ENCODE measurements around the gene ARHGAP30.

The ARHGAP30 gene

DNA sequence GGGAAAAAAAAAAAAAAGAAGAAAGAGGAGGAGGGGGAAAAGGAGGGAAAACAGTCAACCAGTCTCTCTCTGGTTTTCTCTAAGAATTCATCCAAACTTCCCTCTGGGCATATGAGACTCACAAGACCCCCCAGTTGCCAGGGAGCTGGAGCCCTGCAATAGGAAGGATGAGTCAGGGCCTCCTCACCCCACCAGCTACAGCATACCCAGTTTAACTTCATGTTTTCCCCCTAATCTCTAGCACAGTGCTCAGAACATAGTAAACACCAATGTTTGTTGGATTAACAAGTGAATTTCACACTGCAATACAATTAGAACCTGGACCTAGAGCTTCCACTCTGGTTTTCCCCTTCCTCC lies 56.6 kb downstream of the ARHGAP30 start:
- DNase-seq (ENCODE audit: low read depth in 3 of 3) = no peak

DNA sequence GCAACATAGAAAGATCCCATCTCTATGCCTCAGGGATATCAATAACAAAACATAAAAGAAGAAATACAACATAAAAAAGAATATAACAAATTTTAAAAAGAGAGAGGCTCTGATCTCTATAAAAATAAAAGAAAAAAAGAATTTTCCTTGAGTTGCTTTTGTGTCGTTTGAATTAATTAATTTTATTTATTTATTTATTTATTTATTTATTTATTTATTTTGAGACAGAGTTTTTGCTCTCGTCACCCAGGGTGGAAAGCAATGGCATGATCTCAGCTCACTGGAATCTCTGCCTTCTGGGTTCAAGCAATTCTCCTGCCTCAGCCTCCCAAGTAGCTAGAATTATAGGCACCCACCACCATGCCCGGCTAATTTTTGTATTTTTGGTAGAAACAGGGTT lies 57.3 kb downstream of the ARHGAP30 start:
- DNase-seq (ENCODE audit: low read depth in 3 of 3) = no peak

DNA sequence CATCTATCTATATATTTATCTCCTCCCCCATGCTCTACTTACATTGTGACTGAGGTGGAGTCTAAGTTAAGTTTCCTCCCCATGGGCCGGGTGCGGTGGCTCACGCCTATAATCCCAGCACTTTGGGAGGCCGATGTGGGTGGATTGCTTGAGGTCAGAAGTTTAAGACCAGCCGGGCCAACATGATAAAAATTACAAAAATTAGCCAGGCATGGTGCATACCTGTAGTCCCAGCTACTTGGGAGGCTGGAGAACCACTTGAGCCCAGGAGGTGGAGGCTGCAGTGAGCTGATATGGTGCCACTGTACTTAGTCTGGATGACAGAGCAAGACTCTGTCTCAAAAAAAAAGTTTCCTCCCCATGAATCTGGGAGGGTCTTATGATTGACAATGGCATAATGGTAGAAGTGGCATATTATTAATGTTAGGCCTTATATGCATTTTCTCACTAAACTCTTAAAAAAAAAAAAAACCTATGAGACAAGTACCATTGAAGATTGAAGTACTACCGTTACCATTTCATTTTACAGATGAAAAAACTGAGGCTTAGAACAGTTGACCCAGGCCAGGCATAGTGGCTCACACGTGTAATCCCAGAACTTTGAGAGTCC lies 60.0 kb downstream of the ARHGAP30 start:
- no peak for DNase-seq (ENCODE audit: low read depth in 3 of 3)

DNA sequence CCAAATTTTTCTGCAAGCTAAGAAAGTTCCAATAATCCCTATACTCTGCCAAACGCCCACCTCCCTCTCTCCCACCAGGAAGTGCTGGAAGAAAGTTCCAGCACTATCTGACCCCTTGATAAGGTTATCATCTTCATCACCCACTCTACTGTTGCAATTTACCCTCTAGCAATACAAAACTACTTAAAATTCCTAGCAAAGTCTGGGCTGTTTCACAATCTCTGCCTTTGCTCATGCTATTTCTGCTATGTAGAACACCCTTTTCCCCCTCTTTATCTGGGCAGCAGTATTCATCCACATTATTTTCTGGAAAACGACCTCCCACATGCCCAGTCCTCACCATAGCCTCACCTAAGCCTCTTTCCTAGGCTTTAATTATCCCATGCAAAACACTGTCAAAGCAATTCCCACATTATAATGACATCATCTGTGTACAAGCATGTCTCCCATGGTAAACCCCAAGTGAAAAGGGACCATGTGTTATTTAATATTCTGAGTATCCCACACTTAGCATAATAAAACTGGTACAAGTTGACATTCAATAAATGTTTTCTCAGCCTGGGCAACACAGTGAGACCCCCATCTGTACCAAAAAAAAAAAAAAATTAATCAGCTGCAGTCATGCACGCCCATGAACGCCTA lies 60.7 kb downstream of the ARHGAP30 start:
- DNase-seq (ENCODE audit: low read depth in 3 of 3) = no peak

DNA sequence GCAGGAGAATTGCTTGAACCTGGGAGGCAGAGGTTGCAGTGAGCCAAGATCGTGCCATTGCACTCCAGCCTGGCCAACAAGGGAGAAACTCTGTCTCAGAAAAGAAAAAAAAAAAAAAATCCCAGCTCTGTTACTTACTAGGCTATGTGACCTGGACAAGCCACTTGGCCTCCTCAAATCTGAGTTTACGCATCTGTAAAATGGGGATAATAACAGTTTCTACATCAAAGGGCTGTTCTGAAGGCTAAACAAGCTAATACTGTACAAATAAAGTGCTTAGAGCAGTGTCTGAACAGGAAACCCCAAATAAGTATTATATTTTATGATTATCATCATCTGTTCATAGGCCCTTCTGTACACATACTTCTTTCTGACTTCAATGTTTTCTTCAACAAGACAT lies 62.3 kb downstream of the ARHGAP30 start:
- DNase-seq (ENCODE audit: low read depth in 3 of 3) = no peak

DNA sequence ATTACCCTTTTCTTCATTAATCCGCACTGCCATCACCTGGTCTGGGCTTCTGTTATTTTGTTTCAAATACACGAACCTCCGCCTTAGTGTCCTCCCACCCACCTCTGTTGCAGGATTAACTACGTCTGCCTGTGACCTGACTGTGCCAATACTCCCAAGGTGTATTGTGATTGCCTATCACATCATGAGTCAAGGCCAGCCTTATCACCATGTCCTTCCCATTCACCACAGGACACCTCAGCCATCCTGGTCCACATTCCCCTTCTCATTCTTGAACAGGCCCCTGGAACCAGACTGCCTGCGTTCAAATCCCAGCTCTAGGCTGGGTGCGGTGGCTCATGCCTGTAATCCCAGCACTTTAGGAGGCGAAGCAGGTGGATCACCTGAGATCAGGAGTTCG lies 63.1 kb downstream of the ARHGAP30 start:
- DNase-seq (ENCODE audit: low read depth in 3 of 3) = no peak

DNA sequence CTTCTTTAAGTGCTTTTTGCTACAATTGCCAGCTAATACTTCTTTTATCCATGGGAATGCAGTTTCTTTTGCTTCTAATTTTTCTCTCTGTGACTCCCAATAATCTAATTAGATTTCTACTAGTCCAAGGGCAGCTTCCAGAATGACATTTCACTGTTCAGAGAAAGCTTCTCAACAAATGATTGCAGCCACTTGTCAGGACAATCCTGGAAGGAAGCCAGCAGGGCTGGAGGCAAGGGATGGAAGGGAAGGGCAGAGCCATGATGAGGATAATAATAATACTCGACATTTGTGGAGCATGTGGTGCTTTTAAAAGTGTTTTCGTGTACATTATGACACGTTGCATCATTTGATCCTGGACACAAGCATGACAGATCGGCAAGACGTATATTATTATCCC lies 68.2 kb downstream of the ARHGAP30 start:
- no peak for DNase-seq (ENCODE audit: low read depth in 3 of 3)

DNA sequence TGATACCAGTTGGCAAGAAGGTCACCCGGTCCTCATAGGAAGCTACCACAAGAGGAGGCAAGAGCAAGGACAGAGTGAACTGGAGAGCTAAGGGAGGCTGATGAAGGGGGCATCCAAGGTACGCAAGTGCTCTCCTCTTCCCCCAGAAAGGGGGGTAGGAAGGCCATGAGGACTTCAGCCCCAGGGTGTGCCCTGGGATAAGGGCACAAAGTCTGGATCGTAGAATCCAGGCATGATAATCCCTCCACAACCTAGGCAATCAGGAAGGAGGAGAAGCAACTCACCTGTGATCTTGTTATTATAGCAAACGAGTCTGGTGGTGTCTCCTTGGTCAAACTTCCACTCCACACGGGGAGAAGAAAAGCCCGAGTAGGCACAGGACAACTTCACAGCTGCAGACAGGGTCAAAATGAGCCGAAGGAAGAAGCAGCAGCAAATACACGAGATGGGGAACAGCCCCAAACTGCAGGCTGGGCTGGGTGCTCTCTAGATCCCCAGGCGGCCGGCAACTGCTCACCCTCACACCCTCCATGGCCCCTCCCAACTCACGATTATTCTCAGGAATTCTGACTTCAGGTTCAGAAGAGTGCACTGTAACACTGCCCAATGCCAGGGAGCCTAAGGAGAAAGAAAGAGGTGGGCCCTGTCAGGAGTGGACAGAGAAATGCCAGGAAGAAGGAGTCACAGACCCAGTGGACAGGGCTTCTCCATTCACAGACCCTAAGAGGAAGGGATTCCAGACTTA lies 68.8 kb downstream of the ARHGAP30 start:
- no peak for DNase-seq (ENCODE audit: low read depth in 3 of 3)

DNA sequence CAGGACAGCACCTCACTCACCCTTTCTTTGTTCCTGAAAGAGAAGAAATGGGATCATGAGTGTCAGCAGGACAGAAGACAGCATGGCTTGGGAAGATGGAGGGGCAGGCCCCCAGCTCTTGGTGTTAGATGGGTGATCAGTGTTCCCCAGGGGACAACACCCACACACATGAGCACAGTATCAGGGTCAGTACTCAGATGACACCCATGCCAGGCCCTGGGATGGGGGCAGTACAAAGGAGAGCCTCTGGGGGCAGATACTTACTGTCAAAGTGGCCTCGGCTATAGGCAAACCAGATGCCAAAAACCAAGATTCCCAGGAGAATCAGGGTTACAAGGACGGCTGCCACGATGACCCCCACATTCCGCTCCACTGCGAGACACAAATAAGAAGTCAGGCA lies 70.3 kb downstream of the ARHGAP30 start:
- no peak for DNase-seq (ENCODE audit: low read depth in 3 of 3)

DNA sequence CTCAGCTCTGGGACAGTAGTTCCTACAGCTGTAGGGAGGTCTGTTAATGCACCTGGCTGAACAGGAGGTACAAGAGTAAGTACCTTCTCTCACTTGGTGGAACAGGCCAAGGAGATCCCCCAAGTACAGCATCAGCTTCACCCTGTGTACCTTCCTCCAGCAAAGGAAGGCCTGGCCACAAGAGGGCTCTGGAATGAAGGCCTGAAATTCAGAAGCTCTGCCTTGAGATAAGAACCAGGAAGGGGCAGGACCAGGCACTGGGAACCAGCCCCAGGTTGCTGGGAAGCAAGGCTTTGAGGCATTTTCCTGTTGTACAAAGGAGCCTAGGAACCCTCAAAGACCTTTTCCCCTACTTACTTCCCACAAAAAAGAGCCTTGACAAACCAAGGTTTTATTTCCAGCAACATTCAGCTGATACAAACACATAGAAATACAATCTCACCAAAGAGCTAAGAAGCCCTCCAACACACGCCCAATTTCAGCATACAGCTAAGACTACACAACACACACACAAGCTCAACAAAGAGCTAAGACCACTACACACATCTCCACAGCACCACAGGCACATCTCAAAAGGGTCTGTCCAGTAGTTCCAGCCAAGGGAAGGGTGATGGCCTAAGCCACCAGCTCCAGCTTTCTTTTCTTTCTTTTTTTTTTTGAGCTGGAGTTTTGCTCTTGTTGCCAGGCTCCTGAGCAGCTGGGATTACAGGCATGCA lies 72.2 kb downstream of the ARHGAP30 start:
- DNase-seq (ENCODE audit: low read depth in 3 of 3) = peak in 2 of 3 experiments; percentile 18 to 33

Data from stimulated activated CD4-positive, alpha-beta T cell treated with anti-CD3 and anti-CD28 coated beads, TNF-alpha, amount 100 ng/mL, for 24 hours (primary cell).